ENCODE data around the gene FAM25G.

The FAM25G gene

DNA sequence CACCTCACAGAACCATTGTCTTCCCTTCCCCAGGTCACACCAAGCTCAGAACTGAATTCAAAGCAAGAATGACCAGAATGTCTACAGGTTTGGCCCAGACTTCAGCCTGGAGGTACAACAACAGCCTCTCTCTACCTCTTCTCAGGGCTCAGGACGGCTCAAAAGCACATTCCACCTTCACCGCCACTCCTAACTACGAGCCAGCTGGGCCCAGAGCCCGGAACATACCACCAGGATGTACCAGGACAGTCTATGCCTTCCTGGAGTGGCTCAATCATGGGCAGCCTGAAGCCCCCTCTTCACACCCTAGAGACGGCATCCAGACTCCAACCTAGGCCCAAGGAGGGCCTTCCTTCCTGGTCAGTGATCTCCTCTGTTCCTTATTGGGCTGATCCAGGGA is 49.1 kb downstream of the FAM25G start:
- TF ChIP-seq ZFX (IDR thresholded peaks at IDR 0.05), result no peak
- TF ChIP-seq, protein P1, sequence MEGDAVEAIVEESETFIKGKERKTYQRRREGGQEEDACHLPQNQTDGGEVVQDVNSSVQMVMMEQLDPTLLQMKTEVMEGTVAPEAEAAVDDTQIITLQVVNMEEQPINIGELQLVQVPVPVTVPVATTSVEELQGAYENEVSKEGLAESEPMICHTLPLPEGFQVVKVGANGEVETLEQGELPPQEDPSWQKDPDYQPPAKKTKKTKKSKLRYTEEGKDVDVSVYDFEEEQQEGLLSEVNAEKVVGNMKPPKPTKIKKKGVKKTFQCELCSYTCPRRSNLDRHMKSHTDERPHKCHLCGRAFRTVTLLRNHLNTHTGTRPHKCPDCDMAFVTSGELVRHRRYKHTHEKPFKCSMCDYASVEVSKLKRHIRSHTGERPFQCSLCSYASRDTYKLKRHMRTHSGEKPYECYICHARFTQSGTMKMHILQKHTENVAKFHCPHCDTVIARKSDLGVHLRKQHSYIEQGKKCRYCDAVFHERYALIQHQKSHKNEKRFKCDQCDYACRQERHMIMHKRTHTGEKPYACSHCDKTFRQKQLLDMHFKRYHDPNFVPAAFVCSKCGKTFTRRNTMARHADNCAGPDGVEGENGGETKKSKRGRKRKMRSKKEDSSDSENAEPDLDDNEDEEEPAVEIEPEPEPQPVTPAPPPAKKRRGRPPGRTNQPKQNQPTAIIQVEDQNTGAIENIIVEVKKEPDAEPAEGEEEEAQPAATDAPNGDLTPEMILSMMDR (conservative IDR thresholded peaks at IDR 0.05), result no peak
- H3K27ac ChIP-seq, result no peak overlapping the region

DNA sequence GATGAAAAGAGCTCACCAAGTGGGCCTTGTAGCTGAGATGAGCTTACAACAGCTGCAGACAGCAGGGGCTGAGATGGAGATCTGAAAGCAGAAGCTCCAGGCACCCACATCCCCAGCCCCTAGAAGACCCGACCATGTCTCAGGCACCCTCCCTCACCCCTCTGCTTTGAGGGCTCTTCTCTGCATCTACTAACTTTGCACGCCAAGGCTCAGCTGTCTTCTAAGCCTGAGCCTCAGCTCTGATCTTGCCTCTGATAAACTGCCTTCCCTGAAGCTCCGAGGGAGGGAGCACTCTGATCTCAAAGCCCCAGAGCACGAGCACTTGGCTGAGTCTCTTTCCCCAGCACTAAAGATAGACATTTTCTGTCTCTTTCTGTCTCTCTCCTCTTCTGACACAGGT is 49.6 kb downstream of the FAM25G start:
- H3K27ac ChIP-seq, result no peak overlapping the region
- TF ChIP-seq, protein P1 (conservative IDR thresholded peaks at IDR 0.05), result no peak
- no peak for TF ChIP-seq ZFX (IDR thresholded peaks at IDR 0.05)

DNA sequence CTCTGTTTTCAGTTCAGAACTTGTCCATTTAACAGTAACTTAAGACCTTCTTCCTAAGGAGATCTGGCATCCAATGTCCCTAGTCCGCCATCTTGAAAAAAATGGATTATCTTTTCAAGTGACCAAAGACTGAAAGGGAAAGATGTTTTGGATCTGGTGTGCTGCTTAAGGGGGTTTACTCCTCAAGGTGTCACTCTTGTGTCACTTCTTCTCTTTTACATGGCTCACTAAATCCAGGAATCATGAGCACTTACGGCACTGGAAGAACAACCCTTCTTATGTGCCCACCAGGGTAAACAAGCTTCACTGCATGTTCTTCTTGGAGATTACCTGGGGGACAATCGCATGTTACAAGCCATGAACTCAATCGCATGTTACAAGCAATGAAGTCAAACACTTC is 51.3 kb downstream of the FAM25G start:
- TF ChIP-seq, protein P1 (conservative IDR thresholded peaks at IDR 0.05), result no peak
- no peak for TF ChIP-seq ZFX (IDR thresholded peaks at IDR 0.05)
- no peak overlapping the region for H3K27ac ChIP-seq

DNA sequence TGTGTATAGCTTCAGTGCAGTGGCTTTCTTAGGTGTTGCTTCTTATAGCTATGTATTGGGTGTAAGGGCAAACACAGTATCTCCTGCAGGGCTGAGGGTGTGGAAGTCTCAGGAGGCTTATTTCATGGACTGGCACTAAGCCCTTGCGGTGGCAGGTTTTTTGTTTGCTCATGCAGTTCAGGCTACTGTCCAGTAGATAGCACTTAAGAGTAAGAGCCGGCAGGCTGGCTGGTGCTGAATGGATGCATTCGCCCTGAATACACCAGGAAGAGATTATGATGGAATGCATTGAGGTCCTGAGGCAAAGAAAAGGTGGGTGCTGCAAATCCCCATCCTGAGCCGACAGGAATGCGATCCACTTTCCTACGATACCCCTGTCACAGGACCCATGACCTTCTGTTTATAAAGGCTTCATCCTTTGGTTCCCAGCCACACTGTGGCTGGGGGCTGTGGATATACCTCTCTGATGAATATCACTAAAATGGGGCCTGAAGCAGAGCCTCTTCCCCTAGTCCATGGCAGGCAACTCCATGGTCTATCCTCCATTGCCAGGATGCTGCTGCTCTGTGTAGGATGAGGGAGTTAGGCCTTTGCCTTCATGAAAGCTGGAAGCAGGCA is 52.5 kb downstream of the FAM25G start:
- H3K27ac ChIP-seq, result no peak overlapping the region
- TF ChIP-seq ZFX (IDR thresholded peaks at IDR 0.05), result no peak
- TF ChIP-seq, protein P1 (conservative IDR thresholded peaks at IDR 0.05), result peak; percentile 91

Measured in C4-2B (cell line).